Measurements from ENCODE around the gene FBRS. TPM values are rescaled to one million over a fixed set of nuclear protein-coding genes. Genes with fewer than 3 reads are reported as not detected.

The FBRS gene
- total and polyA plus RNA-seq, 2 of the 13 experiments (the other 11 are each of a cell fraction or from before 2014, with no cell fraction given), result 13.7 to 16.2 TPM

GRCh38 chr16:30698139-30698815 lies 40.0 kb downstream of the FBRS start (continued):
- no peak for TF ChIP-seq MXD1 (CRISPR knock-in tag; IDR thresholded peaks at IDR 0.05)
- 0 out of 2 replicates have a peak, but pooled peaks have one; percentile 14 for TF ChIP-seq ZKSCAN5 (CRISPR knock-in tag; IDR thresholded peaks at IDR 0.05)
- no peak for TF ChIP-seq CBX2 (IDR thresholded peaks at IDR 0.05; ENCODE audit: low read depth, low read length)
- TF ChIP-seq CBX2 (CRISPR knock-in tag; IDR thresholded peaks at IDR 0.05; ENCODE audit: low read depth), result 0 out of 2 replicates have a peak, but pooled peaks have one; percentile 16
- TF ChIP-seq ZNF331 (CRISPR knock-in tag; IDR thresholded peaks at IDR 0.05), result peak; percentile 87
- TF ChIP-seq, protein P1, sequence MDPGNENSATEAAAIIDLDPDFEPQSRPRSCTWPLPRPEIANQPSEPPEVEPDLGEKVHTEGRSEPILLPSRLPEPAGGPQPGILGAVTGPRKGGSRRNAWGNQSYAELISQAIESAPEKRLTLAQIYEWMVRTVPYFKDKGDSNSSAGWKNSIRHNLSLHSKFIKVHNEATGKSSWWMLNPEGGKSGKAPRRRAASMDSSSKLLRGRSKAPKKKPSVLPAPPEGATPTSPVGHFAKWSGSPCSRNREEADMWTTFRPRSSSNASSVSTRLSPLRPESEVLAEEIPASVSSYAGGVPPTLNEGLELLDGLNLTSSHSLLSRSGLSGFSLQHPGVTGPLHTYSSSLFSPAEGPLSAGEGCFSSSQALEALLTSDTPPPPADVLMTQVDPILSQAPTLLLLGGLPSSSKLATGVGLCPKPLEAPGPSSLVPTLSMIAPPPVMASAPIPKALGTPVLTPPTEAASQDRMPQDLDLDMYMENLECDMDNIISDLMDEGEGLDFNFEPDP (CRISPR knock-in tag; conservative IDR thresholded peaks at IDR 0.05), result no peak
- 0 out of 2 replicates have a peak, but pooled peaks have one; percentile 83 for TF ChIP-seq CCDC6 (CRISPR knock-in tag; IDR thresholded peaks at IDR 0.05)
- TF ChIP-seq, protein P2, sequence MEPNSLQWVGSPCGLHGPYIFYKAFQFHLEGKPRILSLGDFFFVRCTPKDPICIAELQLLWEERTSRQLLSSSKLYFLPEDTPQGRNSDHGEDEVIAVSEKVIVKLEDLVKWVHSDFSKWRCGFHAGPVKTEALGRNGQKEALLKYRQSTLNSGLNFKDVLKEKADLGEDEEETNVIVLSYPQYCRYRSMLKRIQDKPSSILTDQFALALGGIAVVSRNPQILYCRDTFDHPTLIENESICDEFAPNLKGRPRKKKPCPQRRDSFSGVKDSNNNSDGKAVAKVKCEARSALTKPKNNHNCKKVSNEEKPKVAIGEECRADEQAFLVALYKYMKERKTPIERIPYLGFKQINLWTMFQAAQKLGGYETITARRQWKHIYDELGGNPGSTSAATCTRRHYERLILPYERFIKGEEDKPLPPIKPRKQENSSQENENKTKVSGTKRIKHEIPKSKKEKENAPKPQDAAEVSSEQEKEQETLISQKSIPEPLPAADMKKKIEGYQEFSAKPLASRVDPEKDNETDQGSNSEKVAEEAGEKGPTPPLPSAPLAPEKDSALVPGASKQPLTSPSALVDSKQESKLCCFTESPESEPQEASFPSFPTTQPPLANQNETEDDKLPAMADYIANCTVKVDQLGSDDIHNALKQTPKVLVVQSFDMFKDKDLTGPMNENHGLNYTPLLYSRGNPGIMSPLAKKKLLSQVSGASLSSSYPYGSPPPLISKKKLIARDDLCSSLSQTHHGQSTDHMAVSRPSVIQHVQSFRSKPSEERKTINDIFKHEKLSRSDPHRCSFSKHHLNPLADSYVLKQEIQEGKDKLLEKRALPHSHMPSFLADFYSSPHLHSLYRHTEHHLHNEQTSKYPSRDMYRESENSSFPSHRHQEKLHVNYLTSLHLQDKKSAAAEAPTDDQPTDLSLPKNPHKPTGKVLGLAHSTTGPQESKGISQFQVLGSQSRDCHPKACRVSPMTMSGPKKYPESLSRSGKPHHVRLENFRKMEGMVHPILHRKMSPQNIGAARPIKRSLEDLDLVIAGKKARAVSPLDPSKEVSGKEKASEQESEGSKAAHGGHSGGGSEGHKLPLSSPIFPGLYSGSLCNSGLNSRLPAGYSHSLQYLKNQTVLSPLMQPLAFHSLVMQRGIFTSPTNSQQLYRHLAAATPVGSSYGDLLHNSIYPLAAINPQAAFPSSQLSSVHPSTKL (CRISPR knock-in tag; IDR thresholded peaks at IDR 0.05), result peak; percentile 62
- no peak; the same call in 1 of the 2 replicates for TF ChIP-seq MTA3 (CRISPR knock-in tag; IDR thresholded peaks at IDR 0.05)
- TF ChIP-seq ZNF263 (CRISPR knock-in tag; IDR thresholded peaks at IDR 0.05), result no peak
- TF ChIP-seq NCOA2 (CRISPR knock-in tag; IDR thresholded peaks at IDR 0.05), result peak; percentile 68
- TF ChIP-seq ZBTB1 (CRISPR knock-in tag; IDR thresholded peaks at IDR 0.05; ENCODE audit: borderline replicate concordance), result no peak
- peak; percentile 71; the same call in 1 of the 2 replicates for TF ChIP-seq ZFP90 (CRISPR knock-in tag; IDR thresholded peaks at IDR 0.05; ENCODE audit: borderline replicate concordance)
- TF ChIP-seq NCOR1 (IDR thresholded peaks at IDR 0.05; ENCODE audit: borderline replicate concordance, low read length), result no peak
- TF ChIP-seq ERF (CRISPR knock-in tag; IDR thresholded peaks at IDR 0.05), result peak; percentile 87
- TF ChIP-seq ADNP (CRISPR knock-in tag; IDR thresholded peaks at IDR 0.05), result no peak
- TF ChIP-seq, protein P3, sequence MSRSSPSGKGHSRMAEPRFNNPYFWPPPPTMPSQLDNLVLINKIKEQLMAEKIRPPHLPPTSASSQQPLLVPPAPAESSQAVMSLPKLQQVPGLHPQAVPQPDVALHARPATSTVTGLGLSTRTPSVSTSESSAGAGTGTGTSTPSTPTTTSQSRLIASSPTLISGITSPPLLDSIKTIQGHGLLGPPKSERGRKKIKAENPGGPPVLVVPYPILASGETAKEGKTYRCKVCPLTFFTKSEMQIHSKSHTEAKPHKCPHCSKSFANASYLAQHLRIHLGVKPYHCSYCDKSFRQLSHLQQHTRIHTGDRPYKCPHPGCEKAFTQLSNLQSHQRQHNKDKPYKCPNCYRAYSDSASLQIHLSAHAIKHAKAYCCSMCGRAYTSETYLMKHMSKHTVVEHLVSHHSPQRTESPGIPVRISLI (CRISPR knock-in tag; IDR thresholded peaks at IDR 0.05; ENCODE audit: borderline replicate concordance), result no peak
- TF ChIP-seq ZBTB39 (CRISPR knock-in tag; IDR thresholded peaks at IDR 0.05), result peak; percentile 81; the same call in 1 of the 2 replicates
- TF ChIP-seq, protein P4, sequence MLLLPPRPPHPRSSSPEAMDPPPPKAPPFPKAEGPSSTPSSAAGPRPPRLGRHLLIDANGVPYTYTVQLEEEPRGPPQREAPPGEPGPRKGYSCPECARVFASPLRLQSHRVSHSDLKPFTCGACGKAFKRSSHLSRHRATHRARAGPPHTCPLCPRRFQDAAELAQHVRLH (CRISPR knock-in tag; IDR thresholded peaks at IDR 0.05; ENCODE audit: borderline replicate concordance, low read depth), result peak; percentile 87; the same call in 1 of the 2 replicates
